GM21529 (cell line): ENCODE results near the gene PTTG1IP.

ENCODE experiments used
- ATAC-seq: cut with Tn5 transposase; IDR thresholded peaks from one replicate; pipeline ENCODE4 v1.9.1; 2021; ENCODE audit not compliant: unreplicated experiment

PTTG1IP gene

GRCh38 chr21:44828362-44829056 is 45.0 kb downstream of the PTTG1IP start:
- ATAC-seq: no peak

GRCh38 chr21:44823179-44823660 is 50.3 kb downstream of the PTTG1IP start:
- no peak for ATAC-seq

GRCh38 chr21:44822484-44823178 is 50.9 kb downstream of the PTTG1IP start:
- ATAC-seq: no peak

GRCh38 chr21:44820851-44821250 is 52.6 kb downstream of the PTTG1IP start:
- no peak for ATAC-seq

GRCh38 chr21:44819283-44820243 is 53.9 kb downstream of the PTTG1IP start:
- ATAC-seq: no peak

GRCh38 chr21:44818640-44819011 is 54.9 kb downstream of the PTTG1IP start:
- no peak for ATAC-seq

- ATAC-seq: peak; percentile 57
These were observed 55.4 kb downstream of the PTTG1IP start, which contains the start of gene SUMO3 for GRCh38 chr21:44817914-44818639. TSS of gene SUMO3 (minus strand) at chr21:44818062. CDS start at chr21:44817968, 94 bp downstream.

GRCh38 chr21:44817506-44817880 is 56.0 kb downstream of the PTTG1IP start:
- peak; percentile 78 for ATAC-seq

GRCh38 chr21:44816761-44817505 is 56.6 kb downstream of the PTTG1IP start:
- no peak for ATAC-seq

GRCh38 chr21:44815852-44816628 is 57.5 kb downstream of the PTTG1IP start:
- ATAC-seq: no peak

- no peak for ATAC-seq
These were observed 58.3 kb downstream of the PTTG1IP start for GRCh38 chr21:44815225-44815624.

GRCh38 chr21:44814498-44815023 is 58.9 kb downstream of the PTTG1IP start:
- no peak for ATAC-seq

GRCh38 chr21:44813727-44814126 is 59.8 kb downstream of the PTTG1IP start:
- ATAC-seq: no peak

- no peak for ATAC-seq
These were observed 60.3 kb downstream of the PTTG1IP start for GRCh38 chr21:44813149-44813548.

GRCh38 chr21:44812640-44813039 is 60.9 kb downstream of the PTTG1IP start:
- ATAC-seq: no peak

- ATAC-seq: no peak
These were observed 62.7 kb downstream of the PTTG1IP start for GRCh38 chr21:44810779-44811178.

GRCh38 chr21:44805859-44806258 is 67.6 kb downstream of the PTTG1IP start:
- no peak for ATAC-seq

GRCh38 chr21:44805226-44805625 is 68.3 kb downstream of the PTTG1IP start:
- ATAC-seq: no peak

- no peak for ATAC-seq
These were observed 68.7 kb downstream of the PTTG1IP start for GRCh38 chr21:44804762-44805161.
